H1 (cell line): ENCODE measurements around the gene FNIP2. TPM values are rescaled to one million over a fixed set of nuclear protein-coding genes. Genes with fewer than 3 reads are reported as not detected.

Source experiments
- HDAC2 ChIP-seq, 2 experiments: fragments of 300-600 bp in 1 of 2; sonication (generic) in 1 of 2; IDR thresholded peaks; 2 replicates each; pipeline ENCODE4 v1.6.1; 2011 to 2012; ENCODE audit warnings: low read depth in 2 of 2, low read length in 2 of 2, mild to moderate bottlenecking in 2 of 2, moderate library complexity in 2 of 2, borderline replicate concordance in 1 of 2, inconsistent platforms in 1 of 2
- NRF1 ChIP-seq: IDR thresholded peaks from 2 replicates; pipeline ENCODE4 v1.6.1; 2011; ENCODE audit warnings: mild to moderate bottlenecking, low read depth, low read length, improper control_type of control experiment
- SUZ12 ChIP-seq: fragments of 200-600 bp; sonication (generic); IDR thresholded peaks from 2 replicates; pipeline ENCODE4 v1.6.1; 2012; ENCODE audit warnings: mild to moderate bottlenecking, inconsistent platforms, low read length, moderate library complexity, mixed read lengths
- ZNF274 ChIP-seq: IDR thresholded peaks from 2 replicates; pipeline ENCODE4 v1.7.0; 2012; ENCODE audit warnings: low read length, borderline replicate concordance; ENCODE audit errors: extremely low read depth
- polyA plus RNA-seq, 7 experiments: library from polyadenylated mRNA; depleted of rRNA in 3 of 7; stranded (reverse) in 5 of 7; unstranded in 2 of 7; fragments of >200 nt in 5 of 7; fragments of 200-250 nt in 2 of 7; gene quantifications; 1 replicate in 5 of 7; 2 replicates in 1 of 7; 4 replicates in 1 of 7; pipeline versions ENCODE4 v1.2.1 to v1.2.3, GENCODE V29; 2011 to 2013; ENCODE audit warnings: missing spikeins in 2 of 7, mixed read lengths in 2 of 7
- total RNA-seq: library from RNA; stranded (reverse); fragmentation: NEBNext Ultra II Directional; extraction: Animal tissue kit (Norgen Biotek cat#: 25700); gene quantifications from 2 replicates; pipeline ENCODE4 v1.2.1, GENCODE V29; 2021

Gene FNIP2
- total and polyA plus RNA-seq, 2 of the 8 experiments (the other 6 are each of a cell fraction or from before 2014, with no cell fraction given) = 4.0 to 13.0 TPM

- no peak for TF ChIP-seq HDAC2 (IDR thresholded peaks at IDR 0.05; ENCODE audit: borderline replicate concordance in 1 of 2, low read depth in 2 of 2, low read length in 2 of 2)
- no peak for TF ChIP-seq SUZ12
- no peak for TF ChIP-seq NRF1
- no peak for TF ChIP-seq ZNF274
- TF ChIP-seq, all 59 proteins: peak for 0
Measured at GRCh38 chr4:158873795-158874401, 105.1 kb downstream of the FNIP2 start (continued).
